Panc1 (cell line): ENCODE results near the gene PDE6B.

Experiments
- CTCF ChIP-seq: fragments of 450-650 bp; IDR thresholded peaks from 2 replicates; pipeline ENCODE4 v1.5.1; 2017; ENCODE audit warnings: mild to moderate bottlenecking
- SIN3A ChIP-seq: IDR thresholded peaks from 2 replicates; pipeline ENCODE4 v1.6.1; 2012; ENCODE audit warnings: low read depth, mild to moderate bottlenecking, low read length, moderate library complexity, borderline replicate concordance; ENCODE audit not compliant: insufficient read depth
- TCF7L2 ChIP-seq: IDR thresholded peaks from 2 replicates; pipeline ENCODE4 v1.6.1; 2011; ENCODE audit warnings: mild to moderate bottlenecking, low read depth, low read length, inconsistent platforms

DNA sequence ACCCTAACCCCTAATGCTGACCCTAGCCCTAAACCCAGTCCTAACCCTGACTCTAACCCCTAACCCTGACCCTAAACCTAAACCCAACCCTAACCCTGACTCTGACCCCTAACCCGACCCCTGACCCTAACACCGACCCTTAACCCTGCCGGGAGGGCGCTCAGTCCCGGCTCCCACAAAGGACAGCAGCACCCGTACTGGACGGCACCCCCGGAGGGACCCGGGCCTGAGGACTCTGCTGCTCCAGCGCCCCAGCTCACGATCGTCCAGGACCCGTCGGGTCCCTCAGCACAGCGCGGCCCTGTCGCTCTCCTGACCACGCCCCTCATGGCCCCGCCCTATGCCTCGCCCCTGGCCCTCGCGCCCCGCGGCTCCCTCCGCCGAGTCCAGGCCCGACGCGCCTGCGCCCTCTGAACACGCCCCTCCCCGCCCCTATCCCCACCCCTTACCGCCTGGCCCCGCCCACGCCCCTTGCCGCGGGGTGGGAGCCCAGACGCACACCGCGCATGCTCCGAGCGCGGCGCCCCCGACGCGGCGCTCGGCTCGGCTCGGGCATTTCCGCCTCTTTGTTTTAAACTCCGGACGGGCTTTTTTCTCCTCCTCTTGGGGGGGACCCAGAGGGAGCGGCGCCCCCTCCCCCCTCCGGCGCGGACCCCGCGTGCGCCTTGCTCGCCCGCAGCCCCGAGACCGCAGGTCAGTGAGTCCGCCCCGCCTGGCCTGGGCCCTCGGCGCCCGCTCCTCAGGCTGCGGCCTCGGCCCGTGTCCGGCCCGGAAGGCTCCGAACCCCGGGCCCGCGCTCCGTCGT, 80.1 kb downstream of the PDE6B start, which contains the start of gene PCGF3:
- TF ChIP-seq CTCF, result no peak
- TF ChIP-seq TCF7L2, result no peak
- TF ChIP-seq SIN3A, result no peak; the same call in 1 of the 2 replicates
